AG04450 (cell line): ENCODE data around the gene UBE2C. TPM values are rescaled to one million over a fixed set of nuclear protein-coding genes. Genes with fewer than 3 reads are reported as not detected.

Experiments
- CTCF ChIA-PET: fragments of 300-600, 350-600 bp; formaldehyde crosslinking; extraction: SDS; loops from one replicate; lab custom pipeline; 2022; ENCODE audit warnings: antibody characterized with exemption, inconsistent platforms; lab: Charles Lee
- POLR2A ChIA-PET: fragments of 350-600 bp; formaldehyde crosslinking; extraction: SDS; loops from one replicate; lab custom pipeline; 2021; ENCODE audit warnings: antibody characterized with exemption, inconsistent platforms; lab: Yijun Ruan, JAX
- DNase-seq: peaks from one replicate; pipeline ENCODE4 v3.0.0-alpha.2; 2011; ENCODE audit warnings: low read depth, low spot score
- H3K27ac ChIP-seq: one replicate; pipeline ENCODE4 v1.5.1; 2012; ENCODE audit warnings: low read depth, low read length, control low read depth
- H3K27me3 ChIP-seq: one replicate; pipeline ENCODE4 v1.6.0; 2012; ENCODE audit warnings: low read length; ENCODE audit not compliant: control insufficient read depth, insufficient read depth
- H3K4me3 ChIP-seq: 2 replicates; pipeline ENCODE4 v1.5.1; 2011; ENCODE audit warnings: mild to moderate bottlenecking, low read depth, low read length, control low read depth
- H3K9me3 ChIP-seq: 2 replicates; pipeline ENCODE4 v1.5.1; 2012; ENCODE audit warnings: low read length; ENCODE audit not compliant: control insufficient read depth, insufficient read depth
- polyA plus RNA-seq: library from polyadenylated mRNA; depleted of rRNA; stranded (reverse); fragments of >200 nt; gene quantifications from 2 replicates; pipeline ENCODE4 v1.2.3, GENCODE V29; 2011
- TF ChIP-seq, protein P1 (sequence below): IDR thresholded peaks from 2 replicates; pipeline ENCODE4 v1.5.1; 2011; ENCODE audit warnings: low read depth, low read length, control low read depth, inconsistent platforms

Gene UBE2C
- polyA plus RNA-seq, 1 experiment: 27.8 TPM

DNA sequence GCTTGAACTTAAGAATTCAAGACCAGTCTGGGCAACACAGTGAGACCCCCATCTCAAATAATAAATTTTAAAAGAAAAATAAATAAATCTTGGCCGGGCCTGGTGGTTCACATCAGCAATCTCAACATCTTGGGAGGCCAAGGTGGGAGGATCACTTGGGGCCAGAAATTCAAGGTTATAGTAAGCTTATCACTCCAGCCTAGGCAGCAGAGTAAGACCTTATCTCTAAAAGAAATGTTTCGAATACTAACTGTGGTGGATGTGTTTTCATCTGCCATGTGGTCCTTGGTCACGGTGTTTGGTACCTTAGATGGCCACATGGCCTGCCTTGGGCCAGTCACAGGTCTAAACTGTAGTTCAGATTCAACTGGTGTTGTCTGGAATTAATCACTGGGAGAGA is 5.8 kb downstream of the UBE2C start:
- H3K9me3 ChIP-seq: no peaks in the 10 kb centered on the region; the same call in 1 of the 2 replicates
- H3K27me3 ChIP-seq: peaks cover 6% of the 10 kb centered on the region
- DNase-seq: no peak
- H3K27ac ChIP-seq: no peak overlapping the region
- no peak overlapping the region for H3K4me3 ChIP-seq
- TF ChIP-seq, protein P1, sequence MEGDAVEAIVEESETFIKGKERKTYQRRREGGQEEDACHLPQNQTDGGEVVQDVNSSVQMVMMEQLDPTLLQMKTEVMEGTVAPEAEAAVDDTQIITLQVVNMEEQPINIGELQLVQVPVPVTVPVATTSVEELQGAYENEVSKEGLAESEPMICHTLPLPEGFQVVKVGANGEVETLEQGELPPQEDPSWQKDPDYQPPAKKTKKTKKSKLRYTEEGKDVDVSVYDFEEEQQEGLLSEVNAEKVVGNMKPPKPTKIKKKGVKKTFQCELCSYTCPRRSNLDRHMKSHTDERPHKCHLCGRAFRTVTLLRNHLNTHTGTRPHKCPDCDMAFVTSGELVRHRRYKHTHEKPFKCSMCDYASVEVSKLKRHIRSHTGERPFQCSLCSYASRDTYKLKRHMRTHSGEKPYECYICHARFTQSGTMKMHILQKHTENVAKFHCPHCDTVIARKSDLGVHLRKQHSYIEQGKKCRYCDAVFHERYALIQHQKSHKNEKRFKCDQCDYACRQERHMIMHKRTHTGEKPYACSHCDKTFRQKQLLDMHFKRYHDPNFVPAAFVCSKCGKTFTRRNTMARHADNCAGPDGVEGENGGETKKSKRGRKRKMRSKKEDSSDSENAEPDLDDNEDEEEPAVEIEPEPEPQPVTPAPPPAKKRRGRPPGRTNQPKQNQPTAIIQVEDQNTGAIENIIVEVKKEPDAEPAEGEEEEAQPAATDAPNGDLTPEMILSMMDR: no peak
- ChIA-PET CTCF (interaction anchor here (2.1 kb wide), 1 partner anchor 18 kb away, joined by 8 read pairs; no protein-coding TSS in a partner anchor), POLR2A (interaction anchor here (2.3 kb wide), 1 partner anchor 15 kb away, joined by 6 read pairs; the partner anchor contains the start of gene SNX21)

DNA sequence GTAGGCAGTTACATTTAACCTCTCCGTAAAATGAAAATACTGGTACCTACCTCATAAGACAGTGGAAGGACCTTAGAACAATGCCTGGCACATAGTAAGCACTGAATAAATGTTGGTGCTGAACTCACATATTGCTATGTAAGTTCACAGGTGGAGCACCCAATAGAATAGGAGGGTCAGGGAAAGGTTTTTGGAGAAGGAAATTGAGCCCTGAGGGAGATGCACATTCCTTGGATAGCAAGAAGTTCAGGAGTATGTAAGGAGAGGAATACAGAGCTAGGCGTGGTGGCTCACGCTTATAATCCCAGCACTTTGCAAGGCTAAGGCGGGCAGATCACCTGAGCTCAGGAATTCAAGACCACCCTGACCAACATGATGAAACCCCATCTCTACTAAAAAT is 7.0 kb downstream of the UBE2C start:
- no peak for DNase-seq
- no peak overlapping the region for H3K4me3 ChIP-seq
- CTCF ChIA-PET: interaction anchor here (0.9 to 2.1 kb wide), 4 partner anchors 19 to 151 kb away, joined by 4 to 8 read pairs (median 6); no protein-coding TSS in a partner anchor
- TF ChIP-seq, protein P1: no peak
- H3K27ac ChIP-seq: no peak overlapping the region
- H3K27me3 ChIP-seq: peaks cover 14% of the 10 kb centered on the region
- POLR2A ChIA-PET: no interaction called here
- H3K9me3 ChIP-seq: no peaks in the 10 kb centered on the region; the same call in 1 of the 2 replicates

DNA sequence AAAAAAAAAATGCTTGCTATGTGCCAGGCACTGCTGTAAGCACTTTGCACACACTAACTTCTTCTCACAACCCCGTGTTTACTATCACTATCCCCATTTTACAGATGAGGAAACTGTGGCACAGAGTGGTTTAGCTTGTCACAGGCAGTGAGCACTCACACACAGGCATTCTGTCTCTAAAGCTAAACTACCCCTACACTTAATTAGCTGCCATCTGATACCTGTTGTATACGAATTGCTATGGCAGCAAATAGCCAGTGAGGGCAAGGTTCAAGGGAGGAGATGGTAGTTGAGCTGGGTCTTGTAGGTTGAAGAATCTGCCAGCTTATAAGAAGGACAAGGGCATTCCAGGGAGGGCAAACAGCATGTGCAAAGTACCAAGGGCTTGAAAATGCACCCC is 9.5 kb downstream of the UBE2C start:
- no peak overlapping the region for H3K4me3 ChIP-seq
- no peak for DNase-seq
- H3K27me3 ChIP-seq: peaks cover 14% of the 10 kb centered on the region
- CTCF ChIA-PET: interaction anchor here (0.8 to 1.8 kb wide), 3 partner anchors 23 to 148 kb away, joined by 3 to 5 read pairs (median 3); no protein-coding TSS in a partner anchor
- POLR2A ChIA-PET: interaction anchor here (1.0 kb wide), 1 partner anchor 12 kb away, joined by 4 read pairs; the partner anchor contains the start of gene SNX21
- H3K27ac ChIP-seq: no peak overlapping the region
- TF ChIP-seq, protein P1: no peak
- H3K9me3 ChIP-seq: no peaks in the 10 kb centered on the region; the same call in 1 of the 2 replicates

DNA sequence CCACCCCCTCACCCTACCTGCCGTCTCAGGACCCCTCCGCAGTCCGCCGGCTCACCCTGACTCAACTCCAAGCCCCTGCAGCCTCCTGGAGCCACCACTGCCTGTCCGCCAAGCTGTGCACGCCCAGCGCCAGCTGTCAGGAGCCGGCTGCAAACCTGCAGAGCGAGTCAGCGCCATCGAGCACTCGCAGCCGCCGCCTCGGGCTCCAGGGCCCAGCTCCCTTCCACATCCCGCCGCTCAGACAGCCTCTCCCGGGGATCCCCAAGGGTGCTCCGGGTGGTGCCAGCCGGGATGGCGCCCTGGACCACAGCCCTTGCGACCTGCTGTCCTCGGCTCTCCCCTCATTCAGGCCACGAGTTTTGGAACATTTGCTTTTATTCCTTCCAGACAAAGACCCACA is 10.4 kb downstream of the UBE2C start:
- Histone ChIP-seq H3K27ac (no peak overlapping the region), H3K27me3 (peaks cover 14% of the 10 kb centered on the region), H3K9me3 (no peaks in the 10 kb centered on the region; the same call in 1 of the 2 replicates), H3K4me3 (peak overlapping the region; percentile 22; the same call in 1 of the 2 replicates)
- DNase-seq: no peak
- ChIA-PET POLR2A (interaction anchor here (0.7 to 1.0 kb wide), 3 partner anchors 11 to 474 kb away, joined by 3 to 5 read pairs (median 4); partner anchors contain the start of gene SNX21), CTCF (interaction anchor here (0.5 to 1.2 kb wide), 3 partner anchors 17 to 386 kb away, joined by 3 to 4 read pairs (median 3); no protein-coding TSS in a partner anchor)
- TF ChIP-seq, protein P1: no peak
